RPMI8226 (cell line): Measurements from ENCODE around the gene DHRS3.

ENCODE experiments used
- DNase-seq: peaks from one replicate; pipeline ENCODE4 v3.0.0-alpha.2; 2015

The DHRS3 gene

DNA sequence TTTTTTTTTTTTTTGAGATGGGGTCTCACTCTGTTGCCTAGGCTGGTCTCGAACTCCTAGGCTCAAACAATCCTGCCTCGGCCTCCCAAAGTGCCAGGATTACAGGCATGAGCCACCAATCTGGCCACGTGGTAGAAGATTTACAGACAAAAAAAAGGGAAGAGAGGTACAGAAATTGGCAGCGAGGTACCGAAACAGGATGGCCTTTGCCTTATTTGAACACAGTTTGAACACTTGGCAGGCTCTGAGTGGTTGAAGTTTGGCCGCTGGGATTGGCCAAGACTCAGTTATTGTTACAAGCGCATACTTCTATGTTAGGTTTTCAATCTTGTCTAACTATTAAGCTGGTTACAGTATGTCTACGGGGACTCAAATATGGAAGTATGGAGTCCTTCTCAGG lies 19.7 kb upstream of the DHRS3 start:
- no peak for DNase-seq

DNA sequence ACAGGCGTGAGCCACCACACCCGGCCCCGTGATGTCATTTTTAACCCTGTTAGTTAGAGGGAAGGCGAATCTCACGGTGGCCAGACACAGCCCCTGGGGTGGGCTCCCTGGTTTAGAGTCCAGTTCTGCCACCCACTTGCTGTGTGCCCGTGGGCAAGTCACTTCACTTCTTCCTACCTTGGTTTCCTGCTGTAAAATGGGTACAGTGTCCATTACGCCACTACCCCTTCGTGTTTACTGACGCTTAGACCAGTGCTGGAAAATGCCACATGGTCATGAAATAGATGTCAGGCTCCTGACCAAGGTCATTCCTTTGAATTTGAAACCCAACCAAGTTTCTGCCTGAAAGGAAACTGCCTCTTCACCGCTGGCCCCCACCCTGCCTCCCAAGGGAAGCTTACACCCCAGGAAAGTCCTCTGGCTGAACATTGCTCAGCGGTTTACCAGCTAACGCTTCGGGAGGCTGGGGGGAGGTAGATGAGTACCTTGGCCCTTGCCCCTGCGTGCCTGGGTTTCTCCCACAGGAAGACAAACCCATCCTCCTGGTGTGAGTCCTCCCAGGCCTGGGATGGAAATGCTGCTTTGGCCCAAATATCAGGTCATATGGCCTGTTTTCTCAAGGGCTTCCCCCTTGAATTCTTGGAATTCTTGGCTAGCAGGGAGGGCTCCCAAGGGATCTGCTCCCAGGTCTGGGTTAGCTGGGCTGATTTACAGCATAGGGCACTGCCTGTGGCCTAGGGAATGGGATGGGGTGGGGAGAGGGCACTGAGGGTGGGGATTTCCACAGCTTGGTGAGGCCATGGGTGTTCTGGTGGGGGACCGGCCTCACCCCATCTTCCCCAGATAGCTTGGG lies 18.3 kb upstream of the DHRS3 start:
- DNase-seq = no peak

DNA sequence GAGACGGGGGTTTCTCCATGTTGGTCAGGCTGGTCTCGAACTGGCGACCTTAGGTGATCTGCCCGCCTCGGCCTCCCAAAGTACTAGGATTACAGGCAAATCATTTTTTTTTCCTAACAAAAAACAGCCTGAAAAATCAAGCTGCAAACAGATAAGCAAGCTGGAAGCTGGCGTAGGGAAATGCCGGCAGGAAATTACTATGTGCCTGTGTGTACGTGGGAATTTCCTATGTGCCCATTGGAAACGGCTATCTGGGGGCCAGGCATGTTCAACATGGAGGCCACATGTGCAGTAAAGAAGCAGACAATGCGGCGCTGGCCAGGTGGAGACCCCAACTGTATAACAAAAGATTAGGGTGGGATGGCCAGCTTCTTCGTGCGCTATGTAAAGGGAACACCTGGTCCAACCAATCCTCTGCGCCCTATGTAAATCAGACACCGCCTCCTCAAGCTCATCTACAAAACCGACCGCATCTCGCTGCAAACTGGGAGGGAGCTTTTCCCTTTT lies 16.7 kb upstream of the DHRS3 start:
- no peak for DNase-seq

DNA sequence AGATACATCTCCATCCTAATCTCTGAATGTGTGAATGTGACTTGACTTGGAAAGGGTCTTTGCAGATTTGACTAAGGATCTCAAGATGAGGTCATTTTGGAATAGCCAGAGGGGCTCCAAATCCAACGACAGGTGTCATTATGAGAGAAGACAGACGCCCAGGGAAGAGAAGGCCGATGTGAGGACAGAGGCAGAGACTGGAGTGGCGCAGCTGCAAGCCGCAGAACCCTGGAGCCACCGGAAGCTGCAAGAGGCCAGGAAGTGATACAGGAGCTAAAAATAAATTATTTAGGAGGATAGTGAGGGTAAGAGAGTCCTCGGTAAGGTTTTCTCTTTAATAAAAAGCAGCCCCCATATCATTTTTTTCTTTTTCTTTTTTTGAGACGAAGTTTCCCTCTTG lies 16.1 kb upstream of the DHRS3 start:
- DNase-seq = peak; percentile 29

DNA sequence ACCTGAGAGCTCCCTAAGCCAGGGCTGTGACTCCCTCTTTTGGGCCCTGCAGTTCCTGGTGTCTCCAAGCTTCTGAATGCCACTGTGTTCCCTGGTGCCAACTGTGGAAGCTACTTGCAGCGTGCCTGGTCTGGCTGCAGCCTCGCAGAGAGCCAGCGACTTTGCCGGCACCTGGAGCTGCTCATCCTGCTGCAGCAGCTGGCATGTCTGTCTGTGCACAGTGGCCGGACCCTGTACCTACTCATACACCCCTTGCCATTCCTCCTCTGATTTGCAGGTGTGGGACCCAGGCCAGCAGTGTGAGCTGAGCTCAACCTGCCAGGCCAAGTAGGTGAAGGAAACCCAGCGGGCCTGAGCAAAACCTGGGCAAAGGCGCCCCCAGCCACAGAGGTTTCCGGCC lies 13.6 kb upstream of the DHRS3 start:
- no peak for DNase-seq

DNA sequence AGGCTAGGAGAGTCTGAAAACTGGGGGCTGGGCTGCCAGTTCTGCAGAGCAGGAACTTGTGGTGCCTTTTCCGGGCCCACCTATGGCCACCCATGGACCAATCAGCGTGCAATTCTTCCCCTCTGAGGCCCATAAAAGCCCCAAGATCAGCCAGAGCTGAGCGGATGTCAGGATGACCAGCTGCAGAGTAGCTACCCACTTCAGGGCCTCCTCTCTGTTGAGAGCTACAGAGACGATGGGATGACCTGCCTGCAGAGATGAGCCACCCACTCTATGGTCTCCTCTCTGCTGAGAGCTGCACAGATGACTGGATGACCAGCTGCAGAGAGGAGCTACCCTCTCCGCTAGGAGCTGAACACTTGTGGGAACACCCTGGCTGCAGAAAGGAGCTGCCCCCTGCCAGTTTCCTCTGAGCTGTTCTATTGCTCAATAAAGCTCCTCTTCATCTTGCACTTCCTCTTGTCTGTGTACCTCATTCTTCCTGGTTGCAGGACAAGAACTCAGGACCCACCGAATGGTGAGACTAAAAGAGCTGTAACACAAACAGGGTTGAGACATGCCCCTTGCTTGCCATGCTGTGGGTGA lies 13.0 kb upstream of the DHRS3 start:
- DNase-seq = no peak

DNA sequence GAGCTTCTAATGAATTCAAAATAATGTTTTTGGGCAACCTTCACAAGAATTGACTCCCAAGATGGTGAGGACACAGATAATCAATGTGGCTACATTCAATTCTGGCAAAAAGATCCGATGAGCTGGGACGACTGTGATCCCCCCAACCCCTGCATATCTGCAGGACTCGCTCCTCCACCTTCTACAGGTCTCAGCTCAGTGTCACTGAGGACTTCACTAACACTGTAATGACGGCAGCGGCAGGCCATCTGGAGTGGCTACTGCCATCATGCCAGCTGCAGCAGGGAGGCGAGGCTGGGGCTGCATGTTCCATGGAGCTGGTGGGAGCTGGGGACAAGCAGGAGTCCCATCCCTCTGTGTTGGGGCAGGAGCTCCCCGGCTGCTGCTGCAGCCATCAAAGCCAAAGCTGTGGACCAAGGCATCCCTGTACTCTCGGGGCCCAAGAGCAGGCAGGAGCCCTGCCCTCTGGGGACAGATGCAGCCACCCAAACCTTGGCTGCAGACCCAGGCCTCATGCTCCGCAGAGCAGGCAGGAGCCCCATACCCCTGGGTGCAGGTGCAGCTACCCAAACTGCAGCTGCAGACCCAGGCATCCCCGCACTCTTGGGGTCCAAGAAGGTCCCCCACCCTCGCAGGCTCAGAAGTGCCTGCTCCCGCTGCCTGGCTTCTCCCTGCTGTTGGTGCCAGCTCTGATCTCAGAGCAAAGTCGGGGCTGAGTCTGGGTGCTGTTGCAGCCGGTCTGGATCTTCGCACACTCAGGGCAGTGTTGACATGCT lies 12.2 kb upstream of the DHRS3 start:
- DNase-seq = no peak

DNA sequence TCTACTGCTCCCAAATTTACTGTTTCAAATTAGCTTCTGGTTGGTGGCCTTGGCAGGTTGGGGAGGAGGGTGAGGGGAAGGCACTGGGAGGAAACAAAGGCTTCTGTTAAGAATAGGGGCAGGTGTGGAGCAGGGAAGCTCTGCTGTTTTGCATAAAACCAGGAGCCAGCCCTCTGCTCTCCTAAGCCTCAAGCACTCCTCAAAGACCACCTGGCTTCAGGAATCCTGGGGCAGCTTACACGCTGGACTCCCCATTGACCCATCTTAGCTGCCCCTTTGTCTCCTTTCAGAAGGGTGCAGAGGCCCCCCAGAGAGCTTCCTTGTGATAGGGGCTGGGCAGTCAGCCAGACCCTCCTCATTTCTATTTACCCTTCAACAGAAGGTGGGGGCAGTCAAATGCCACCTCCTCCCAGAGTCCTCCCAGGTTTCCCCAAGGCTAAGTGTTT lies 11.5 kb upstream of the DHRS3 start:
- no peak for DNase-seq

DNA sequence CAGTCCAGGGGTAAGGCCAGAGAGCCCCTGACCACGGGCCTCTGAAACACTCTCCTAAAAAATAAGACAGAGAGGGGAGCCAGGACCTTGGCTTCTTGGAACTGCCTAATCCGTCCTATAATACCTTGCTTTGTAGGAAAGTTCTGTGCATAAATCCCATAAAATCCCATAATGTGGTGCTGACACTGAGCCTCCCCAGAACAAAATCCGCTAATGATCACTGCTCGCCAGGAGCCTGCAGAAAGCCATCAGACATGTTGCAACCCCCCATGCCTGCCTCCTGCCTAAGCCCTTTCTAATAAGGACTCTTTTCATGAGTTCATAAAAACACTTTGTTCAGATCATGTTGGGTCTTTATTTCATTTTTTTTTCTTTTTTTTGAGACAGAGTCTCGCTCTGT lies 9.3 kb upstream of the DHRS3 start:
- no peak for DNase-seq

DNA sequence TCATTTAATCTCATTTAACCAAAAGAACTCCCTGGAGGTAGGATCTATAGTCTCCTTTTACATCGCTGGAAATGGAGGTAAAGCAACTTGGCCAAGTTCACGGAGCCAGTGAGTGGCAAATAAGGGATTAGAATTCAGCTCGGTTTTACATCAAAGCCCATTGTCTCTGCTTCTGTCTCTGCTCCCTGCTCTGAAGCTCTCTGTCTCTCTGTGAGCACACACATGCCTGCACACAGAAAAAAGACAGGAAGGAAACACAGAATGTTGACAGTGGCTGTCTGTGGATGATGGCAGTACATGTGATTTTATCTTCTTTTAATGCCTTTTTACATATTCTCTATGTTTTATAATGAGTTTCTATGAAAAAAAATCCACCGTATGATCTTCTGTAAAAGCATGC lies 8.9 kb upstream of the DHRS3 start:
- DNase-seq = no peak

DNA sequence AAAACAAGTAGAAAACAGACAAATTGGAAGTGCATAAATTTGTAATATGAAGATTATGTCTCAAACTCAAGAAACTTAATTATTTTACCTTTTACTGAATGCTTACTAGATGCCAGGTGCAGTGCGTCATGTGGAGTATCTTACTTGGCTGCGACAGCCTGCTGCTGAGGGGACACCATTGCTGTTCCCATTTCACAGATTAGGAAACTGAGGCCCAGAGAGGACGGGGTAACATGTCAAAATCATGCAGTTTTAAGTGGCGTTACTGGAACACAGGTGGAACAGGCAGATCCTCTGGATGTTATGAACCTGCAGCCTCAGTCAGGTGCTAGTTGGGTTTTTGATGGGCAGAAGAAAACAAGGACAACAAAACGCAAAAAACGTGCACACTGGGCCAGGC lies 7.3 kb upstream of the DHRS3 start:
- DNase-seq = no peak

DNA sequence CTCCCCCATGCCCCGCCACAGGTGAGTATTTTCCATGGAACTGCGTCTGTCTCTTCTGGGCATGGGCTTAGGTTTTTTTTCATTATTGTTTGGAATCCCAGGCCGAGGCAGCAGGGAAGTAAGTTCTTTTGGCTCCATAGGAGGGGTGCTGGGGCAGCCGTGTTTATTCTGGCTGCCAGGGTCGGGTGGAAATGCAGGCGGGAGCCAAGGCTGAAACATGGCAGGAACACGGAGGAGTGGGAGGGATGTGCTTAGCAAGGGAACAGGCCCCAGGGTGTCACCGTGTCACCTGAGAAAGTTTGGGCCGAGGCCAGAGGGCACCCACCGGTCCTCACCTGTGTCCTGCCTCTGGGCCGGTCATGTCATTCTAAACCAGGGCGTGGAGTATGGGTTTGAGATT lies 4.5 kb upstream of the DHRS3 start:
- DNase-seq = no peak

DNA sequence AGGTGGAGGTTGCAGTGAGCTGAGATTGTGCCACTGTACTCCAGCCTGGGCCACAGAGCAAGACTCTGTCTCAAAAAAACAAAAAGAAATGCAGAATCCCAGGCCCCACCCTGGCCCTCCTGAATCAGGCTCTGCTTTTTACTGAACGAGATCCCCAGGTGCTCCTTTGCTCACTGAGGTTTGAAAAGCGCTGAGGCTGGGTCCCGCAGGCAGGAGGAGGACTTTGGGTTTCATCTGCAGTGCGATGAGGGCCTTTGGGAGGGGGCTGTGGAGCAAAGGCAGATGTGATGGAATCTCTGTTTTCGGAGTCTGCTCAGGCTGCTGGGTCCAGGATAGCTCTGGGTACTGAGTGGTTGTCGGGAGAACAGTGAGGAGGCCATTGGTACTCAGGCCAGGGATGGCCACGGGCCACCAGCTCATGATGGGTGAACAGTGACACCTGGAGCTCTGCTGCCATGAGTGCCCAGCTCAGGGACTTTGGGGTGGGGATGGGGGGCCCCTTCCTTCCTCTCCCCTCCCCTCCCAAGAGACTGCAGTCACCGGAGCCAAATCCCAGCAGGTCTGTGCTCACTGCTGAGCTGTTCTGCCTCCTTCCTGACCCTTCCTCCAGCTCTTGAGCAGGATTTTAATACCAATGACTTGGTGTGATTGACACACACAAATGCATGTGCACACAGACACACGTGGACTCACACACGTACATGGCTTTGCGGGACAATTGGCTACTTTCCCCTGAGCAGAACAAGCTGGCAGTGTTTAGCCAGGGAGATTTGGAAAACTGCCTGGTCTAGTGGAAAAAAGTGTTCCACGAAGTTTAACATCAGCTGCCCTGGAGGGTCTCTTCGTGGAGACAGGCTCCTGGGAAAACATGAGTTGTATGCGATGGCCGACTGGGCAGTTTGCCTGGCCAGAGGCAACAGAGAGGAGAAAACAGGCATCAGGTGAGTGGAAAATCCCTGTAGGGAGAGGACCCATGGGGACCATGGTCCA lies 3.6 kb upstream of the DHRS3 start:
- DNase-seq = no peak

DNA sequence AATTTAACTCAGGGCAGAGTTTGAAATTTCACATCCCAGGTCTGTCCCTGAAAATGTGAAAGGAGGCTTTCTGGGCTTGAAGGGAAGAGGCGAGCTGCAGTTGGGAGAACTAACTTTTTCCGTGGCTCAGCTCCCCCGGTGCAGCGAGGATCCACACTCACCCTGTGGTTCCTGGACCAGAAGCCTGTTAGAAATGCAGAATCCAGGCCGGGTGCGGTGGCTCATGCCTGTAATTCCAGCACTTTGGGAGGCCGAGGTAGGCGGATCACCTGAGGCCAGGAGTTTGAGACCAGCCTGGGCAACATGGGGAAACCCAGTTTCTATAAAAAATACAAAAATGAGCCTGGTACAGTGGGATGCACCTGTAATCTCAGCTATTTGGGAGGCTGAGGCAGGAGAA lies 2.9 kb upstream of the DHRS3 start:
- no peak for DNase-seq

DNA sequence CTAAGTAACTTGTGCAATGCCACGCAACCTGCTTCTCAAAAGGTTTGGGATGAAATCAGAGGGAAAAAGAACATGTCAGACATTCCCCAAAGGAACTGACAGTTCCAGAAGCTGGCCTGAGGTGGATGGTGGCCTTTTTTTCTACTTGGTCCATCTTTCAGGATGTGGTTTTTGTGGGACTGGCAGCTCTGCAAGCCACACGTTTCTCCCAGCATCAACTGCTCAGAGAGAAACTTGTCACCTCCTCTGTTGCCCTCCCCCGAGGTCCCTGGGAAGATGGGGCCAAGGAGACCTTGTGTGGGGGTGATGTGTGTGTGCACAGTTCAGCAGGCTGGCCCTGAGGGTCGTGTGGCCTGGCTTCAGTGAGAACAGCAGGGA lies 2.5 kb upstream of the DHRS3 start:
- DNase-seq = no peak

DNA sequence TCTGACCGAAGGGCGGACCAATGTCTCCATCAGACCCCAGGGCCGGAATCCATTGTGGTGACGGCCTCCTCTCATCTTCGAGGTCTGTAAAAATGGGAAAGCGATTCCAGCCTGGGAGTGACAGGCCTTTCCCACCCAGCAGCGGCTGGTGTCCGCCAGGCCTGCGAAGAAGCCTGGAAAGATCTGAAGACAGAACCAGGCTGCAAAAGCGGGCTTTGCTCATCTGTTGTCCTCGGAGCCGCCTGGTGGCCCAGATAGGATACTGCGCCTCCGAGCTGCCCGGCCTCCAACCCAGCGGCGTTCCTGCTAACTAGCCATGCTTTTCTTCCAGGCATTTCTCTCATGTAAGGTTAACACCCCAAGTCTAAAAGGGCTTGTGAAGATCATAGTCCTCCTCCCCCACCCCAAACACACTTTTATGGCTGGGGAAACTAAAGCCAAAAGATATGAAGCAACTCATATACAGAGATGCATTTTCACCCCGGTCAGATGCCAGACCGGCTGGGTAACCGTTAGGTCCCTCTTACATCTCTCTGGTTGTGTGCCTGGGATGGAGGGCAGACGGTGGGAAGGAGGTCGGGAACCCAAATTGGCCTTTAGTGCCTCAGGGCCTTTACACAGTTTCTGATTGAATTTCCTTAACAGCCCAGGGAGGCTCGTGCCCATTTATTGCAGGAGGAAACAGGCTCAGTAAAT lies 1.9 kb upstream of the DHRS3 start:
- DNase-seq = peak; percentile 87

DNA sequence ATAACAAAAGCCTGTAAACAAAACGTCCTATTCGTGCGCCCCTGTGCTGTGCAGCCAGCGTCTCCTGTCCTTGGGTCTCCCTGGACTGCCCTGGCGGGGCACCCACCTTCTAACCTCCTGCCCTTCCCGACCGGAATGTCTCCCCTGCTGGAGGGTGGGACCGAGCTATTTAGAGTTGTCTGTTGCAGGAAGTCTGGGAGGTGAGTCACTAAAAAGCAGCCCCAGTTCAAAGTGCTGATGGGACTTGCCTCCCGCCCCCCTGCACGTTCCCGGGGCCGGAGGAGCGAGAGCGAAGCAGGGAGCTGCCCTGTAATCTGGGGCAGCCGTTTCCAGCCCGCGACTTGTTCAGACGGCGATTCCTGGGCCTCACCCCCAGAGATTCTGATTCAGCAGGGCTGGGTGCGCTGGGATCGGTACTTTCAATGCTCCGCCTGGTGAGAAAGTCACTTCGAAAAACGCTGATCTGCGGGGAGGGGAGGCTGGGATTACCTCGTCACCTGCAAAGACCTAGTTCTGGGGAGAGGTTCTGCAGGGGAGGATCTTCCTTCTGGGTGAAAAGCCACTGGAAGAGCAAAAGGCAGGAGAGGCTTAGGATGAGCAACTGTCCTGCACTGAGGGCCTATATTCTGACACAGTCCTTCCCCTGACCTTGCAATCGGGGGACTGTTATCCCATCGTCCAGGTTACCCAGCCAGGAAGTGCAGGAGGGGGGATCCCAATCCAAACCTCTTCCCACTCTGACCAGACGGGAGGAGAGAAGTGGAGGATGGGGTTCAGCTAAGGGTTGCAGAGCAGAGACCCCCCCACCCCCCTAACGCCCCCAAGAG lies 1.2 kb upstream of the DHRS3 start:
- peak; percentile 76 for DNase-seq

DNA sequence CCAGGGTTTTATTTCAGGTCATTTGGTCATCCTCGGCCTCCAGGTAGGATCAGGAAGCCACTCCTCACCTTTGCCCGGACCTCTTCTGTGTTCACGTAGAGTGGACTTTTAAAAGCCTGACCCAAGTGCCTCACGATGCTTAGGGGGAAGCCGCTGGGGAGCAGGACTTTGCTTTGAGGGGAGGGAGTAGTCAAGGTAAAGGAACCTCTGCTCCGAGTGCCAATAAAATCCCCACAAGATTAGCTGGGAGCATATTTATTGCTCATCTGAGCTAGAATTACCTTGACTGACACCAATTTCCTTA lies 603 bp upstream of the DHRS3 start:
- no peak for DNase-seq

DNA sequence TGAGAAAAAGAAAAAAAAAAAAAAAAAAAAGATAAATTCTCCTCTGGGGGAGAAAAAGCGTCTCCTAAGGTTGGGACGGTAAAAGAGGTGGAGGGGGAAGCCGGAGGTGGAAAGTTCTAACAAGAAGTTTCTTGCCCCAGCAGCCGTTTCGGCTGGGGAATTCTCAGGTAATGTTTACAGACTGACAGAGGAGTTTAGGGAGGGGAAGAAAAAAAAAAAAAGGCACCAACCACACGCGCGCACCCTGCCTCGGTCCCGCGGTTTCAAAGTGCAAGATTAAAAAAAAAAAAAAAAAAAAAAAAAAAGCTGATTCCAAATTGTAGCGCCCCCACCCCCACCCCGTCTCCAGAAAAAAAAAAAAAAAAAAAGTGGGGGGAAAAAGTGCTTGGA lies 504 bp downstream of the DHRS3 start:
- DNase-seq = peak; percentile 77

DNA sequence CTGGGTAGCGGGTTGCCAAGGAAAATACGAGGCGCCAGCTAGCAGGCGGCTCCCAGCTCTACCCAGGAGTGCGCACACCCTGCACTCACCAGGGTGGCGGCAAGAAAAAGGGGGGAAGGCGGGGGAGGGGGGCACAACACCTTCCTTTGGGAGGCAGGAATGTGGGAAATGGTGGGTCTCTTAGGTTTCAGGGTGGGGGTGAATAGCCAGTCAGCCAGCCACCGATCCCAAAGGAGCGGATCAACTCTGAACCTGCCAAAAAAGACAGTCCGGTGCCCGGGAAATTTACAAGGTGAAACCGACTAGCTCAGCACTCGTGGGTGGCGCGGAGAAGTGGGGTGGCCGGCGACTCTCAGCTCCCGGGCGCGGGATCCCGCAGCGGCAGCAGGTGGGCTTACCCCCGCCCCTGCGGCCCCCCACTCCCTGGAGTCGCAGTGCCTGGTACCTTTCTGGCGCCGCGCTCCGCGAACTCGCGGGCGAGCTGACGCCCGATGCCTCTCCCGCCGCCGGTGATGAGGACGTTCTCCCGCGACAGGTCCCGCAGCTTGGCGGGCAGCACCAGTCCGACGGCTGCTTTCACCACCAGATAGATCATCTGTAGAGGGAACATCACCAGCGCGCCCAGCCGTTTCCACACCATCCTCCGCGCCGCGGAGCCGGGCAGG lies 1.2 kb downstream of the DHRS3 start:
- peak; percentile 64 for DNase-seq
